NCI-H2196 treated with DMSO at 0.1 percent for 48 hours (cell line): Measurements from ENCODE around the gene SPHKAP.
"Not testable (repeated sequence)": the region's sequence is repeated elsewhere in the genome, so short reads cannot be mapped to it uniquely, and the experiment has no call there.

Source experiments
- DNase-seq: peaks from one replicate; lab custom pipeline; 2025; ENCODE audit not compliant: unreplicated experiment; lab: John Stamatoyannopoulos, UW

Gene SPHKAP

DNA sequence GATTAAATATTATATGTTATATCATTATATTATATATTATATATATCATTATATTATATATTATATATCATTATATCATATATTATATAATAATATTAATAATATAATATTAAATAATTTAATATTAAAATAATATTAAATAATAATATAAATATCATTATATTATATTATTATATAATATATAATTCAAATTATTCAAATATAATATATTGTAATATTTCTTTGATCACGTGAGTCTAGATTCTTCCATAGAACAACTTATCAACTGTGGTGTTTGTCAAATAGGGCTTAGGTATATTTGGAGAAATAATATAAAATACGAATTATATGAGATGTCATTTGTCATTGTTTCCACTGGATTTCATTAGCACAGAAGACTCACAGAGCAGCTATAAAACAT, 77.3 kb downstream of the SPHKAP start:
- DNase-seq, result no peak

DNA sequence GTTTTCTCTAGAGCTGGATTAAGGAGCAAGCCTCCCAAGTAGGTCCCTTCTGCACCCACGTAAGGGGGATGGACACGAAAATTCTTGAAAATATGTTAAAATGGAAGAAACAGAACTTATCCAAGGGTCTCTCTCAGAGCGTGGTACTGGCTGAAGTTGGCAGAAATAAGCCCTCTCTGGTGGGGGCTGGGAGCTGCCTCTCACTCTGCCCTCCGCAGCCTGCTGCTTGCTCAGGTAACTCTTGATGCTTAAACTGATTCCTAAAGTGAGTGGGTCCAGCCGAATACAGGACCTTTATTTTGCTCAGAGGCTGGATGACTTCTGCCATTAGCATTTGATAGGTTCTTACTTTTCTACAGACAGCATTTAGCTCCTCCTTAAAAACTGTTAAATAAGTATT, 78.1 kb downstream of the SPHKAP start:
- DNase-seq, result no peak

DNA sequence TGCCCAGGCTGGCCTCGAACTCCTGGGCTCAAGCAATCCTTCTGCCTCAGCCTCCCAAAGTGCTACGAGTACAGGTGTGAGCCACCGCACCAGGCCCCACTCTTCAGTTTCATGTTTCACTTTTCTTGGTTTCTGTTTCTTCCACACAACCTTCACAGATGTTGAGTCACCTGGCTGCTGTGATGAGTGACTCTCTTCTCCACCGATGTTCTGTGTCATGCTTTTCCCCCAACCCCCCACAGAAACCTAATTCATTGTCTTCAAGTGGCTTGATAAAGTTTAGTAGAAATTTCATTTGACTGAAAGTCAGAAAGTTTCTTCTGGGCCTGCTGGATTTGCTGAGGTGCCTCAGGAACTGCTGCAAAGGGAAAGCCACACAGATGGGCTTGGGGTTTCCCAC, 78.5 kb downstream of the SPHKAP start:
- no peak for DNase-seq

DNA sequence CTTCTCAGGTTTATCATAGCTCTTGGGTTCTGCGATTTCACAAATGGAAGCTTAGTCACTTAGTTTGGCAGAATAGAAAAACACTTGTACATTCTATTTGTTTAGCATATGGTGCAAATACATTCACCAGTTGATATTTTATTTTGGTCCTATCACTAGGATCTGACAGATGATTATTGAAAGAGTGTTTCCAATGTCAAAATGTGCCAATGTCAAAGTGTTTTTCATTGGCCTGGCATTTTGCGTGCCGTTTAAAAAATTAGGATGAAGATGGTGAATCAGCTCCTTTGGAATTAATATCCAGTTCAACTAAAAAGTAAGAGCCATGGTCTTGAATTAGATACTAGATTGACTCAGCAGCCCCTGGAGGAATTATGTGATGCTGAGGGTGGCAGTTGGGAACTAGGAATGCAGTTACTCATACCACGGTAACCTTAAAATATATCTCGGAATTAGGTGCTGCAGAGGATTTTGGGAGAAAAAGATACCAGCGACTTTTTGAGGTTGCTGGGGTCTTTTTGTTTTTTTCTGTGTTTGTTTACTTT, 87.0 kb downstream of the SPHKAP start:
- DNase-seq, result no peak

DNA sequence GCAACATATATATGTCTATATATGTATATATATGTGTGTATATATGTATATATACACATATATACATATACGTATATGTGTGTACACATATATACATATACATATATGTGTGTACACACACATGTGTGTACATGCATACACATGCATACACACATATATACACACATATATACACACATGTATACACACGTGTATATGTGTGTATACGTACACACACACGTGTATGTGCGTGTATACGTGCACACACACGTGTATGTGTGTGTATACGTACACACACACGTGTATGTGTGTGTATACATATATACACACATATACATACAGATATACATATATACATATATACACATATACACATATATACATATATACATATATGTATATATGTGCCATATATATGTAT, 89.4 kb downstream of the SPHKAP start:
- no peak for DNase-seq

DNA sequence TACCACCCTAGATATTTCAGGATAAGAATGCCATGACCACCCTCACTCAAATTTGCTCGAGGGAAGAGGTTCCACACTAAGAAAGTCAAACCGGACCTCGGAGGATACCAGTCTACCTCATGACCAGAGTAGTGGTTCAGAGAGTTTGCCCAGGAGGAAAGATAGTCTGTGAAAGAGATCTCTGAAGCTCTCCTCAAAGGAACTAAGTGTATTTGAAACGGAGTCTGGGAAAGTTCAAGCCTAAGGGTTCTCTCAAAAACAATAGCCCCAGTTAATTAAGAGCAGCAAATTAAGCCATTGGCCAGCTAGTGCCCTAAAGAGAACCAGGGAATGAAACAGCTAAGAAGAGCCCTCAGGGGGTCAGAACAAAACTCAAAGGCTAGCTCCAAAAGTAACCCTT, 94.9 kb downstream of the SPHKAP start:
- no peak for DNase-seq

DNA sequence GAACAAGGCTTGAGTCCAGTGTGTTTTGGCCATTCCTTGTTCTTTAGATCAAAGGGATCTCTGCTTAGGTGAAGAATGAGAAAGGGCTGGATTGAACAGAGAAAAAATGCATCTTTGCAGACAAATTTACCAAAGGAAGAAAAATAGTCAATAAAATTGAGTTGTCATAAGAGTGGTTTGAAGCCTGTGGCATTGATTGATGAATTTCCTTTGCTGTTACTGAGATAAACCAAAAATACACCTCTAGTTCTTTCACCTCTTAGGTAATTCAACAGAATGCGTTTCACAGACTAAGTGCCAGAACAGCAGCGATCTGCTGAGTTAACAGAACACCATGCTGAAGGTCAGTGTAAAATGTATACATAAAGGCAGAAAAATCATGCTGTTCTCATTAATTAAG, 96.8 kb downstream of the SPHKAP start:
- DNase-seq, result no peak

DNA sequence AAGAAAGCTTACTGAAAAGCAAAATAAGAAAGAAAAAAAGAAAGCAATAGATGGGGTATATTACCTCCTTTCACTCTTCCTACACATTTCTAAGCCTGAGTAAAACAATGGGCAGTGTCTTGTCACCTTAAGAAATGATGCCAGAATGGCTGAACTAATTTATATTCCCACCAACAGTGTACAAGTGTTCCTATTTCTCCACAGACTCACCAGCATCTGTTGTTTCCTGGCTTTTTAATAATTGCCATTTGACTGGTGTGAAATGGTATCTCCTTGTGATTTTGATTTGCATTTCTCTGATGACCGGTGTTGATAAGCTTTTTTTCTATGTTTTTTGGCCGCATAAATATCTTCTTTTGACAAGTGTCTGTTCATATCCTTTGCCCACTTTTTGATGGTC, 98.4 kb downstream of the SPHKAP start:
- no peak for DNase-seq

DNA sequence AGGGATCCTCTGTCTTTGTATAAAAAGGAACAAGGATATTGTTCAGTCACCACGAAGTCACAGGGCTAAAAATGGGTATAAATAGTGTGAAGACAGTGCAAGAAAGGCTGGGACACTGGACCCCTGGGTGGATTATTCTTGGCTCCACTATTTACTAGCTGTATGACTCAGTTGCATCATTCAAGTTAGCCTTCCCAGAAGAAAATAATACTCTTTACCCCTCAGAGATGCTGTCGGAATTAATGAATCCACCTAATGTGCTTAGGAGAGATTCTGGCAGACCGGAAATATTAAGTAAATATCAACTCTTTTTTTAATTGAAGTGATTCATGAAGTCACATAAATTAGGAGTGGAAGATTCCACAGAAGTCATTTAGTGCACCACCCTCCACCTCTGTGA, 98.9 kb downstream of the SPHKAP start:
- no peak for DNase-seq

DNA sequence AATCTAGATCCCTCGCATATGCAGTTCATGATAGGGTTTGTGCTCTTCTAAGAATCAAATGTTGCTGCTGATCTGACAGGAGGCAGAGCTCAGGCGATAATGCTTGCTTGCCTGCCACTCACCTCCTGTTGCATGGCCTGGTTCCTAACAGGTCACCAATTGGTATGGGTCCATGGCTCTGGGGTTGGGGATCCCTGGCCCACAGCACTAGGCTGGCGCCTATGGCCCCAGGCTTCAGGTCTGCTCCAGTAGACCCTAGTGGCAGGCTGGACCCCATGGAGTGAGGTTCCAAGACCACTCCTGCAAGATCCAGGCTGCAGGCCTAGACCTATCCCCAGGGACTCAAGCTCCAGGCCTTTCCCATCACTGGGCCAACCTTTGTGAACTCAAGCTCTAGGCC, 102.3 kb downstream of the SPHKAP start:
- no peak for DNase-seq

DNA sequence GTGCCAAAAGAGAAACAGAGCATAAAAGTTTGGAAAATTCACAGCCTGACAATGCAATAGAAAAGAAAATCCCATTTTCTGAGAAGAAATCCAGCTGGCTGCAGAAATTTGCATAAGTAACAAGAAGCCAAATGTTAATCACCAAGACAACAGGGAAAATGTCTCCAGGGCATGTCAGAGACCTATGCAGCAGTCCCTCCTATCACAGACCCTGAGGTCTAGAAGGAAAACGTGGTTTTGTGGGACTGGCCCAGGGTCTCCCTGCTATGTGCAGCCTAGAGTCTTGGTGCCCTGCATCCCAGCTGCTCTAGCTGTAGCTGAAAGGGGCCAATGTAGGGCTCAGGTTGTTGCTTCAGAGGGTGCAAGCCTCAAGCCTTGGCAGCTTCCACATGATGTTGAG, 104.8 kb downstream of the SPHKAP start:
- not testable (repeated sequence) for DNase-seq

DNA sequence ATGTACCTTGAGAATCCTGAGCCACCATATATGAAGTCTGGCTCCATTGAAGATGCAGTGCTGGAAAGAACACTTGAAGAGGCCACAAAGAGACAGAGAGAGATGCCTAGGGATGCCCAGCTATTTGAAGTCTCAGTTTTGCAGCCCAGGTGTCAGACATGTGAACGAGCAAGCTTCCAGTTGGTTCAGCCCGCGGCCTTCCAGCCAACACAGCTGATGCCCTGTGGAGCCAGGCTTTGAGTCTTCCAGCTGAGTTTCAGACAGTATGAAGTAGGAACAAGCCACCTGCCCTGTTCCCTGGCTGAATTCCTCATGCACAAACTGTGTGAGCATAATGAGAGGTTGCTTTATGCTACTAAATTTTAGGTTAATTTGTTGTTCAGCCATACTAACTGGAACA, 108.8 kb downstream of the SPHKAP start:
- DNase-seq, result no peak

DNA sequence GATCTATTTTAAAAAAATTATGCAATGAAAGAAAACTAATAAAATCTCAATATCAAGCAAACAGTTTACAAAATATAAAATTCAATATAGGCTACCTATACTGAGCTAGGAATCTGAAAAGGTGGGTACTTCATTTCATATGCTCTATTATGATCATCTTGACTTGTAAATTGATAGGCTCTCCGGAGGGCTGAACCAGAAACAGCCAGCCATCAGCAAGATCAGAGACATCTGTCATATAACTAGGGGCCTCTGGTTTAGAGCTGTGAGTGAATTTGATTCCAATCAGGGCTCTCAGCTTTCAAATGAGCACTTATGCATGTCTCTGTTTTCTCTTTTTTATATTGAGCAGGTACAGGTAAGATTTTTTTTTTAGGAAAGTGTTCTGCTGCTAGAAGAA, 114.2 kb downstream of the SPHKAP start:
- DNase-seq, result no peak

DNA sequence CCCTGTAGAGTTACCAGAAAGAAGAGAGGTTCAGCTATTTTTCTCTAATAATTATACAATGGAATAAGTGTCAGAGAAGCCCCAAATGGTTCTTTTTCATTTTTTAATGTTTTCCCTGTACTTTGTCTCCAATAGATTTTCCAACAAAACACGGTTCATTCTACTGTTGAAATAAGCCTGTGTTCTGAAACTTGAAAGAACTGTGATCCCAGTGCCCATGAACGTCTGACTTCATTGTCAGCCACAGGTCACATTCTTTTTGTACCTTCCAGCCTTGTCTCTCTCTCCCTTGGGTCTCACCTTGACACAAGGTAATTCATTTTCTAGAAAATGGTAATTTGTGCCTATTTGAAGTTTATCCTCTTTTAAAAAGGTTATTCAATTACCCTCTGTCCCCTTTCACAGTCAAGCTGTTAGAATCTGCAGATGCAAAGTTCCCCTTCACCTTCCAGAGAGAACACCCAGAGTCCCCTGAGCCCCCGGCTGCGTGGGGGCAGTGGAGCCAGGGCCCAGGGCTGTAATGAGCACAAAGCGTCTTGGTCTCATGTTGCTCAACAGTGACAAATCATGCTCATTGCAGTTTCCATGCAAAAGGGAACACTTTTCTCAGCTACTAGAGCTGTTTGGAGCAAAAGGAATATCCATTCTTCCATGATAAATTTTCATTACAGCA, 115.2 kb downstream of the SPHKAP start:
- DNase-seq, result no peak

DNA sequence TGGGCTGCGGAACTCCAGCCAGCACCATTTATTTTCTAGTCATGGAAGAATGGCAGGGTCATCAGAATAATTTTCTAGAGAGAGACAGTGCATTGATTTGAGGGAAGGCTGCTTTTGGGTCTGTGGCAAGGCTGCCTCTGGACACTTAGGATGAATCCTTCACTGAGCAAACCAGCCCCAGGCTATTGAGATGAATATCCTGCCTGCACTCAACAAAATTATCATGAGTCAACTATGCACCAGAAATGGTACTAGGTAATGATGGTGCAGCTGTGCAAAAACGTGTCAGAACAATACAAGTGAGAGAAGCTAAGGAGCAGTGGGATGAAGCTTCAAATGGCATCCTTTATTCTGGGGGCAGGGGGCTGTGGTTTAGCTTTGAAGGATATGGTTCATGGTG, 115.8 kb downstream of the SPHKAP start:
- DNase-seq, result no peak

DNA sequence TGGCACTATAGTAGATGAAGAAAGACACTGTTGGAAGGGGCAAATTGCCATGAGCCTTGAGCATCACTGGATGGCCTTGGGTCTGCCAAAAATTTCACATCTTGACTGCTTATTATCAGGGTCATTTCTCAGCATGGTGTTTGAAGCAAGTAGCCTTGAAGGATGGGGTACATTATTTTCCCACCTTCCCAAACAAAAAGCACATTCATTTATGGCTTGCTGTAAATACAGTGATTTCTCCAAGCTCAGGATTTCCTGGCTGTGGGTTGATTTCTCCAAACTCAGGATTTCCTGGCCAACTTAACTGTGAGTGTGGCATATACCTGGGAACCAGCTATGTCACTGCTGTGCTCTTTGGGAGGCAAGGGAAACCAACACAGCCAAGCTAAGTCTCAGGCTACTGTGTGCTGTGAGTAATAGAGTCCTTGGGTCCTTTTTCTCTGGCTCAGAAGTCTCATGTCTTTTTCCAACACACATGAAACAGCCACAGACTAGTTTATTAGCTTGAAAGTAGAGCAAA, 116.6 kb downstream of the SPHKAP start:
- no peak for DNase-seq

DNA sequence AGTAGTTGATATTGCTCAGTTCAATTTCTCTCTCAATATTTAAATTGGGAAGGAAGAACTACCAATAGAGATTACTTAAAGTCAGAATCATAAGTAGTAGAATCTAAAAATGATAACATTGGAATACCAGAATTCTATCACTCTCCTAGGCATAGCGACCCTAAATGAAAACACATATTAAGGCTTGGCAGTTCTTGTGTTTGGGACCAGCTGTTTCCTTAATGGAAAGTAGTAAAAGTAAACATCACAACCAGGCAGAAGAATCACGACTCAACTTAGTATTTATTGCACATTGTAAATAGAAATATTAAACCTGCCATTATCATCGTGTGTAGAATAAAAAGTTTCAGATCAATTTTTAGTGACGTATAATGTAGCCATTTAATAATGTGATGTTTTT, 117.5 kb downstream of the SPHKAP start:
- DNase-seq, result no peak

DNA sequence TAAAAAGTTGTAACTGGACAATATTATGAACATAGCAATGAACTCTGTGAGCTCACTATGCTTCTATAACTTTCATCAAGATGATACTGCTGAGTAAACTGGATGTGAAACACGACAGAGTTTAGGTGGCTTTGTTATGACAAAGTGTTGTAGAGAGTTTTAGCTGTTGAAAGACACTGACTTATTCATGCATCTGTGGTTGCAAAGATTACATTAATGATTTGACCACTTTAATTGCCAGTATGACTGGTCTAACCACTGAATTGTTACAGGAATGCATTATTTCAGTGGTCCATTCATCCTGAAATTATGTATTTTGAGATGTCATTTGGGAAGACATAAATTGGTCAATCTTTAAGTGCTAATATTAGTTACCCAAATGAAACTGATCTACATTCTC, 117.9 kb downstream of the SPHKAP start:
- no peak for DNase-seq

DNA sequence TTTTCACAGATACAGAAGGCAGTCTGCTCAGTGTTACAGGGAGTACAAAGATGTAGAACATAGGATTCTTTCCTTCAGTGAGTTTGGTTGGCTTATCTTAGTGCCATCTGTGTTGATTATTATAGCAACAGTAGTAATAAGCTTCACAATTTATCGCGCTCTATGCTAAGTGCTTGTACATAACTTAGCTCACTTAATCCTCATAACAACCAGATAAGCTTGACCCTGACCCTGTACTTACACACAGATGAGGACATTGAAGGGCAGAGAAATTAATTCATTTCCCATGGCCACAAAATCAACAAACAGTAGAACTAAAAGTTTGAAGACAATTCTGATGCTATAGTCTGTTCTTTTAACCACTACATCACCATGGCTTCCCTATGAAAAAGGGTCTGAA, 121.8 kb downstream of the SPHKAP start:
- no peak for DNase-seq

DNA sequence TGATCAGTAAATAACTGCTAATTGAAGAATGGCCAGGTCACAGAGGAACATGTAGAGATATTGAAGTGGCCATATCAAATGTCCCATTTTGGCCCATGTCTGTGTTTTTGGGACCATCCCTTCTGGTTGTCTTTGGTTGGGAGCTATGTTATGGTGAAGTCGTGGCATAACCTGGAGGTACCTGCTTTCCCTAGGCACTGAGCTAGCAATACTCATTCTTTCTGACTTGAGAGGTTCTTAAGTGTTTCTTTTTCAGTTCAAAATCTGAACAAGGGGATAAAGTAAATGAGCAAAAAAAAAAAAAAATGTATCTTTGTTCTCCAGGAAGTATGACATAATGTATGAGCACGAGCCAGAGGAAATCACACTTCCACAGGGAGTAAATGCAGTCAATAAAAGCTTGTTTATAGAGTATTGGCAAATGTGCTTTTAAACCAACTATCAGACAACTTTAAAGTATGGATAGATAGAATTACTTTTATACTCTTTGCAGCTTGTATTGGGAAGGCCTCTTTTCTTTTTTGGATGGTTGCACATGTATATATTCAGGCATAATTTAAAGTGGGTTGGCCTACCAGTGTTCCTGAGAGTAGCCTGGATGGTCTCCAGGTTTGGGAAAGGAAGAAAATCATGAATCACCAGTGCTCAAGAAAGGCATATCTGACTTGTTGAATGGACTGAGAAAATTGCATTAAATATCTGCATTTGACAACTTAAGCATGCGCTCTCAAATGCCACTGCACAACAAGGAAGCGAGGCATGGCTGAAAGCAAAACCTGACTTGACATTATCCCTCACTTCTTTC, 125.0 kb downstream of the SPHKAP start:
- DNase-seq, result no peak

DNA sequence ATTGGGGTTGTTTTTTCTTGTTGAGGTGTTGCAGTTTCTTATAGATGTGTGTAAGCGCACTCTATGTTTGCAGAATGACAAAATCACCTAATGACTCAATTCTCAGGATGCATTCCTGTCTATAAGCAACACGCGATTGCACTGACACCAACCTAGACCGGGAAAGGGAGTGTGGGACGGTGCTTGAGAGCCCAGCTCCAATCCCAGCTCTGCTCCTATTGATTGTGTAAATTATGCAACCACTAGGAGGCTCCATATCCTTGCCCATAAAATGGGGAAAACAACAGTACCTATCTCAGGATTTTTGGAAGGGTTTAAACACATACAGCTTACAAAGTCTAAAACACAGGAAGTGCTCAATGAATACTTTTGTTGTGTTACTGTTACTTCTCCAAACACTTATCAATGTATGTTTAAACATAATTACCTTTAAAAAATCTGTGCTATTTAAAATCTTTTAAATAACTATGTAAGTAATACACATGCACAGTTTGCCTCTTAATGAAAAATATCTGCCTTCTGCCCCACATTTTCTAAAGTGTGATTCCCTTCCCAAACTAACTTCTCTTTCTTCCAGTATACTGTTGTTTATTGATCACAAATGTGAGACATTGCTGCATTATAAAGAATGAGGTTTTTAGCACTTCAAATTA, 132.5 kb downstream of the SPHKAP start:
- DNase-seq, result no peak

DNA sequence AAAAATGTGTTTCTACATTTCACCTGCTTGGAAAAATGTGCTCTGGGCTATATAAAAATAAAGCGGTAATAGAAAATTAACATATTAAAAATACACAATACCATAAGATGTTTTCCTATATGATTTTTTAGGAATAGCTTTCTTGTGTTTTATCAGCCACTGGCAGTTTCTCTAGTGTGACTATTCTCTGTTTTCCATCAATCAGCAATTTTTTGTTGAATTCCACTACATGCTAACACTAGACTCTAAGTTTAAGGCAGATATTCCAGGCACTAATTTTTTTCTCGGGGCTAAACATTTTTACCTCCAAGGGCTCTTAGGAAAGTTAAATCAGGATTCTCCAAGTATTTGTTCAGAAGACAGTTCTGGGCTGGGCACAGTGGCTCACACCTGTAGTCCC, 140.5 kb downstream of the SPHKAP start:
- DNase-seq, result no peak
